ENCODE data around the gene STK32C. TPM values are rescaled to one million over a fixed set of nuclear protein-coding genes. Genes with fewer than 3 reads are reported as not detected.

The STK32C gene
- total RNA-seq, 2 donors from 2014 or later: 7.2 to 21.5 TPM

- no peak overlapping the region for H3K4me3 ChIP-seq
Measured at GRCh38 chr10:132276179-132276675, 31.5 kb downstream of the STK32C start.

GRCh38 chr10:132275426-132276178 lies 32.1 kb downstream of the STK32C start:
- DNase-seq (ENCODE audit: low spot score): no peak
- Histone ChIP-seq H3K36me3 (no peaks in the 10 kb centered on the region), H3K27me3 (replicated peaks; ENCODE audit: insufficient read depth) (peaks cover 2% of the 10 kb centered on the region), H3K4me1 (replicated peaks) (no peaks in the 10 kb centered on the region), H3K9me3 (no peaks in the 10 kb centered on the region), H3K27ac (no peak overlapping the region), H3K4me3 (no peak overlapping the region)
- TF ChIP-seq POLR2AphosphoS5 (IDR thresholded peaks at IDR 0.05) (no peak), POLR2A (IDR thresholded peaks at IDR 0.05) (no peak), CTCF (IDR thresholded peaks at IDR 0.05) (no peak)
- intact Hi-C loops (cut with DNase I): no loop called here
- WGBS: 89% methylated on average over 26 of the region's 26 CpGs

More at GRCh38 chr10:132276179-132276675, 31.5 kb downstream of the STK32C start:
- Histone ChIP-seq H3K4me1 (replicated peaks) (no peaks in the 10 kb centered on the region), H3K27ac (no peak overlapping the region), H3K36me3 (no peaks in the 10 kb centered on the region), H3K27me3 (replicated peaks; ENCODE audit: insufficient read depth) (peaks cover 2% of the 10 kb centered on the region), H3K9me3 (no peaks in the 10 kb centered on the region)
- intact Hi-C loops (cut with DNase I): no loop called here
- TF ChIP-seq POLR2AphosphoS5 (IDR thresholded peaks at IDR 0.05) (no peak), CTCF (IDR thresholded peaks at IDR 0.05) (no peak), POLR2A (IDR thresholded peaks at IDR 0.05) (no peak)
- no peak for DNase-seq (ENCODE audit: low spot score)
- 82% methylated on average over 13 of the region's 13 CpGs for WGBS

GRCh38 chr10:132274986-132275385 lies 32.8 kb downstream of the STK32C start:
- Histone ChIP-seq H3K9me3 (no peaks in the 10 kb centered on the region), H3K4me1 (replicated peaks) (no peaks in the 10 kb centered on the region), H3K36me3 (no peaks in the 10 kb centered on the region), H3K4me3 (no peak overlapping the region), H3K27me3 (replicated peaks; ENCODE audit: insufficient read depth) (peaks cover 2% of the 10 kb centered on the region), H3K27ac (no peak overlapping the region)
- intact Hi-C loops (cut with DNase I): no loop called here
- WGBS: 85% methylated on average over 8 of the region's 9 CpGs
- no peak for DNase-seq (ENCODE audit: low spot score)
- TF ChIP-seq POLR2A (IDR thresholded peaks at IDR 0.05): no peak
- no peak for TF ChIP-seq CTCF (IDR thresholded peaks at IDR 0.05)
- TF ChIP-seq POLR2AphosphoS5 (IDR thresholded peaks at IDR 0.05): no peak

GRCh38 chr10:132274581-132274980 lies 33.2 kb downstream of the STK32C start:
- Histone ChIP-seq H3K27ac (no peak overlapping the region), H3K9me3 (no peaks in the 10 kb centered on the region), H3K4me3 (no peak overlapping the region), H3K27me3 (replicated peaks; ENCODE audit: insufficient read depth) (peaks cover 2% of the 10 kb centered on the region), H3K4me1 (replicated peaks) (no peaks in the 10 kb centered on the region), H3K36me3 (no peaks in the 10 kb centered on the region)
- DNase-seq (ENCODE audit: low spot score): no peak
- TF ChIP-seq POLR2AphosphoS5 (IDR thresholded peaks at IDR 0.05) (no peak), CTCF (IDR thresholded peaks at IDR 0.05) (no peak), POLR2A (IDR thresholded peaks at IDR 0.05) (no peak)
- 96% methylated on average over 19 of the region's 19 CpGs for WGBS
- intact Hi-C loops (cut with DNase I): no loop called here

GRCh38 chr10:132273966-132274365 lies 33.8 kb downstream of the STK32C start:
- WGBS: 85% methylated on average over 11 of the region's 11 CpGs
- H3K4me3 ChIP-seq: no peak overlapping the region
- intact Hi-C loops (cut with DNase I): no loop called here
- H3K9me3 ChIP-seq: no peaks in the 10 kb centered on the region
- TF ChIP-seq POLR2A (IDR thresholded peaks at IDR 0.05): no peak
- no peak for TF ChIP-seq POLR2AphosphoS5 (IDR thresholded peaks at IDR 0.05)
- TF ChIP-seq CTCF (IDR thresholded peaks at IDR 0.05): no peak
- no peaks in the 10 kb centered on the region for H3K4me1 ChIP-seq (replicated peaks)
- H3K27ac ChIP-seq: no peak overlapping the region
- no peak for DNase-seq (ENCODE audit: low spot score)
- peaks cover 2% of the 10 kb centered on the region for H3K27me3 ChIP-seq (replicated peaks; ENCODE audit: insufficient read depth)
- no peaks in the 10 kb centered on the region for H3K36me3 ChIP-seq

Data from prostate gland (tissue), 2 donors.